Measurements from ENCODE around the gene ABCC9. TPM values are rescaled to one million over a fixed set of nuclear protein-coding genes. Genes with fewer than 3 reads are reported as not detected.

ABCC9 gene
- total and polyA plus RNA-seq, 2 experiments from 2014 or later: 0.22 to 0.48 TPM

DNA sequence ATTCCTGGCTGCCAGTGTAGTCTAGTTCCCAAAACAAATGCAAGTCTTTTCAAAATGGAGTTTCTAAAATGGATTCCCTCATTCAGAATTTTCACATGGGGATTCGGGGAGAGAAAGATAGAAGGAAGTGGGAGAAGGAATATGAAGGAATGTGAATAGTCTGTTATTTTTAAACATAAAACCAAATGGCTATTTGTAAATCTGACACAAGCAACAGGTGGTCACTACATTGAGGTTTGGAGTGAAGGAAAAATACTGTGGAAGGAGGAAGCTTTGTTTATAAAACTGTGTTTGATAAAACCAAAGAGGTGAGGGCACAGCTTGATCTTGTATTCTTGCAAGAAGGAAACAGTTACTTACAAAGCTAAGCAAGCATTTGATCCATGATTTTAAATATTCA lies 101.5 kb downstream of the ABCC9 start:
- H3K27me3 ChIP-seq: no peaks in the 10 kb centered on the region

DNA sequence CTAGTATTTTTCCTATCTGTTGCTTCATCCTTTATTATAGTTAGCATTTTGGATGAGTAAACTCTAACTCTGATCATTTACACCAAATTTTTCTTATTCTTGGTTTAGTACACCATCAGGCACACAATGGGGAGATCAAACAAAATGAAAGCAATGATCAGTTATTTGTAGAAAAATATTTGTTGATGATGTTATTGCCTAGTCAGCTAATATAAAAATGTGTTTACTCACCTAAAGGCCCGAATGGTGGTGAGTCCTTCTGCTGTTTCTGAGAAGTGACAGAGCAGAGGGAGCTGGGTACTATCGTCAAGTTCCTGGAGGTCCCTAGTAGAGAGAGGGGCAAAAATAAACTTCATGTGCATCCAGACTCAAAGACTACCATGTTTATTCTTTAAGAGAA lies 103.4 kb downstream of the ABCC9 start:
- Histone ChIP-seq H3K36me3 (no peaks in the 10 kb centered on the region), H3K4me1 (ENCODE audit: low read depth) (no peaks in the 10 kb centered on the region), H3K27ac (no peak overlapping the region), H3K27me3 (no peaks in the 10 kb centered on the region), H3K4me3 (no peak overlapping the region), H3K9me3 (ENCODE audit: low read depth) (no peaks in the 10 kb centered on the region)
- TF ChIP-seq, protein P1, sequence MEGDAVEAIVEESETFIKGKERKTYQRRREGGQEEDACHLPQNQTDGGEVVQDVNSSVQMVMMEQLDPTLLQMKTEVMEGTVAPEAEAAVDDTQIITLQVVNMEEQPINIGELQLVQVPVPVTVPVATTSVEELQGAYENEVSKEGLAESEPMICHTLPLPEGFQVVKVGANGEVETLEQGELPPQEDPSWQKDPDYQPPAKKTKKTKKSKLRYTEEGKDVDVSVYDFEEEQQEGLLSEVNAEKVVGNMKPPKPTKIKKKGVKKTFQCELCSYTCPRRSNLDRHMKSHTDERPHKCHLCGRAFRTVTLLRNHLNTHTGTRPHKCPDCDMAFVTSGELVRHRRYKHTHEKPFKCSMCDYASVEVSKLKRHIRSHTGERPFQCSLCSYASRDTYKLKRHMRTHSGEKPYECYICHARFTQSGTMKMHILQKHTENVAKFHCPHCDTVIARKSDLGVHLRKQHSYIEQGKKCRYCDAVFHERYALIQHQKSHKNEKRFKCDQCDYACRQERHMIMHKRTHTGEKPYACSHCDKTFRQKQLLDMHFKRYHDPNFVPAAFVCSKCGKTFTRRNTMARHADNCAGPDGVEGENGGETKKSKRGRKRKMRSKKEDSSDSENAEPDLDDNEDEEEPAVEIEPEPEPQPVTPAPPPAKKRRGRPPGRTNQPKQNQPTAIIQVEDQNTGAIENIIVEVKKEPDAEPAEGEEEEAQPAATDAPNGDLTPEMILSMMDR (IDR thresholded peaks at IDR 0.05; ENCODE audit: low read depth, low read length): no peak
- no peak for DNase-seq (ENCODE audit: low read depth in 1 of 2, low spot score in 1 of 2)

More for the DNA sequence above, 101.5 kb downstream of the ABCC9 start:
- Histone ChIP-seq H3K4me3 (no peak overlapping the region), H3K4me1 (ENCODE audit: low read depth) (no peaks in the 10 kb centered on the region), H3K36me3 (no peaks in the 10 kb centered on the region), H3K27ac (no peak overlapping the region), H3K9me3 (ENCODE audit: low read depth) (no peaks in the 10 kb centered on the region)
- no peak for DNase-seq (ENCODE audit: low read depth in 1 of 2, low spot score in 1 of 2)
- TF ChIP-seq, protein P1 (IDR thresholded peaks at IDR 0.05; ENCODE audit: low read depth, low read length): no peak

DNA sequence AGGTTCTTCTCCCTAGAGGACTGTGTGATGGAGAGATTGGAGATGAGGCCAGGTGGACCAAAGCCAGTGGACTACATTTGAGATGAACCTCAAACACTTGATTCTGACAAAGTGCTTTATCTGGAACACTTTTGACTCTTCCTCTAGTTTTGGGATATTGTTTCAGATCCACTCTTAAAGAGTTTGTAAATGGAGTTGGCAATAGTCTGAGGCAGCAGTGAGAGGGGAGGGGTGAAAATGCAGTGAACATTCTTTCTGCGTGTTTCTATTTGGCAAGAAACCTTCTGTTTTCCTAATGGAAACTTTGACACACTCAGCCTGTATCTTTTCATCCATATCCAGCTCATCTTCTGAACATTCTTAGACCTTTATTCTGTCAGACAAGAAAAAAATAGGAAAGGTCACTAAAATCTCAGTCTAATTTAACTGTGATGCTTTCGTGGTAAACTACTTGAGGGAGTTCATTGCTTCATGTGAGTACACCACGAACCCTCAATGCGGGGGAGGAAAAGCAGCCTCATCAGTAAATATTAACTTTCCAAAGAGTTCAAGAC lies 109.4 kb downstream of the ABCC9 start:
- Histone ChIP-seq H3K27ac (no peak overlapping the region), H3K36me3 (no peaks in the 10 kb centered on the region), H3K4me3 (no peak overlapping the region), H3K27me3 (no peaks in the 10 kb centered on the region), H3K4me1 (ENCODE audit: low read depth) (no peaks in the 10 kb centered on the region), H3K9me3 (ENCODE audit: low read depth) (no peaks in the 10 kb centered on the region)
- DNase-seq (ENCODE audit: low read depth in 1 of 2, low spot score in 1 of 2): peak in 1 of 2 donors; percentile 54
- TF ChIP-seq, protein P1 (IDR thresholded peaks at IDR 0.05; ENCODE audit: low read depth, low read length): no peak

DNA sequence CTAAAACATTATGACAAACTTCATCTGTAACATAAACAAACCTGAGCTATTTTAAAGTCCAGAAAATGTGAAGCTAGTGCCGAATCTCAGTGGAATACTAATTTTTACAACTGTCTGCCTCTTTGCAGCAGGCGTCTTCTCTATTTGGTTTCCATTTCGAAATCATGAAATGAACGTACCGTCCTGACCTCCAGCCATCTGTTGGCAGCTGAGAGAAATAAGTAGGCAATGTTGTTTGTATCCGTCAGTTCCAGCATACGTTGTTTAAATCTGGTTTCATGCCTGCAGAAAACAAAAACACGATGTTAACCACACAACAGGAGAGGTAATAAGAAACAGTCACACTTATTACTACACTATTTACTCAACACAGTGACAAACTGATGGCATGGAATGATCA lies 112.4 kb downstream of the ABCC9 start:
- Histone ChIP-seq H3K27ac (no peak overlapping the region), H3K4me1 (ENCODE audit: low read depth) (no peaks in the 10 kb centered on the region), H3K9me3 (ENCODE audit: low read depth) (no peaks in the 10 kb centered on the region), H3K27me3 (no peaks in the 10 kb centered on the region), H3K4me3 (no peak overlapping the region), H3K36me3 (no peaks in the 10 kb centered on the region)
- DNase-seq (ENCODE audit: low read depth in 1 of 2, low spot score in 1 of 2): peak in 1 of 2 donors; percentile 28
- TF ChIP-seq, protein P1 (IDR thresholded peaks at IDR 0.05; ENCODE audit: low read depth, low read length): no peak

DNA sequence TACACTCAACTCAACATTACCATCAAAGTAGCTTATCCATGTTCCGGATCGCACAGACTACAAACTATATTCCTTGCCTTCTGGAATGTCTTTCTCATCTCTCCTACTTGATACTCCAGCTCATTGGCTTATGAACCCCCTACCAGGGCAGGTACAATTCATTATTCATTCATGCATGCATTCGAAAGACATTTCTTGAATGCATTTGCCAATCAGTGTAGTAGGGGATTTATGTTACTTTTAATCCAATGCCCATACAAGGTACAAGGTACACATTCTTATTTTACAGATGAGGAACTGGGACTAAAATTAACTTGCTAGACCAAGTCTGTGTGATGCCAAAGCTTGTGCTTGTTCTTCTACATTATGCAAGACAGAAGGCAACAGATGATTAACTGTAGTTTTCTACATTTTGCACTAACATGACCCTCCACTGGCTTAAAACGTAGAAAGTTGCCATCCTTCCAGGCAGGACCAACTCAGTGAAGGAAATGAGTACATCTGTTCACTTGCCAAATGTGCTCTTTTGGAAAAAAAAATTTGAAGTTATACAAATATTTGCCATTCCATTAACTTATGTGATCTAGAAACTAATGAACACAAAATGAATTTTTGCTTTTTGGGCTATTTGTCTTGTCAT lies 113.0 kb downstream of the ABCC9 start:
- Histone ChIP-seq H3K4me3 (no peak overlapping the region), H3K36me3 (no peaks in the 10 kb centered on the region), H3K9me3 (ENCODE audit: low read depth) (no peaks in the 10 kb centered on the region), H3K27ac (no peak overlapping the region), H3K27me3 (no peaks in the 10 kb centered on the region), H3K4me1 (ENCODE audit: low read depth) (no peaks in the 10 kb centered on the region)
- DNase-seq (ENCODE audit: low read depth in 1 of 2, low spot score in 1 of 2): no peak
- TF ChIP-seq, protein P1 (IDR thresholded peaks at IDR 0.05; ENCODE audit: low read depth, low read length): no peak

Measured in cardiac muscle cell (in vitro differentiated cells and primary cell).